WTC11 (cell line): ENCODE measurements around the gene GJB2. TPM values are rescaled to one million over a fixed set of nuclear protein-coding genes. Genes with fewer than 3 reads are reported as not detected.

Source experiments
- ATAC-seq: fragments of 200-7000 bp; cut with Tn5 transposase; 2 replicates; pipeline ENCODE4 v1.10.0; 2021; ENCODE audit warnings: mild to moderate bottlenecking, moderate library complexity
- CTCF ChIA-PET: fragments of 300-600 bp; sonication (Branson Sonifier 250); formaldehyde crosslinking; loops from one replicate; lab custom pipeline; 2021; ENCODE audit warnings: antibody characterized with exemption; lab: Charles Lee
- POLR2A ChIA-PET: fragments of 350-600 bp; sonication (Branson Sonifier 250); formaldehyde crosslinking; loops from one replicate; lab custom pipeline; 2021; ENCODE audit warnings: antibody characterized with exemption; lab: Charles Lee
- DNase-seq: peaks from one replicate; pipeline ENCODE4 v3.0.0; 2021; ENCODE audit warnings: low spot score
- H3K27ac Mint-ChIP-seq: 2 replicates; pipeline ENCODE4 v1.8.0; 2021; ENCODE audit warnings: mixed read lengths
- H3K27me3 Mint-ChIP-seq: 2 replicates; pipeline ENCODE4 v1.8.0; 2021; ENCODE audit warnings: low read depth, mild to moderate bottlenecking, moderate library complexity, mixed read lengths
- H3K36me3 Mint-ChIP-seq: 2 replicates; pipeline ENCODE4 v1.8.0; 2021; ENCODE audit warnings: mixed read lengths
- H3K4me1 Mint-ChIP-seq: 2 replicates; pipeline ENCODE4 v1.8.0; 2022; ENCODE audit warnings: mixed read lengths
- H3K4me3 Mint-ChIP-seq: 2 replicates; pipeline ENCODE4 v1.8.0; 2021; ENCODE audit warnings: mild to moderate bottlenecking, moderate library complexity, mixed read lengths
- H3K9me3 Mint-ChIP-seq: 2 replicates; pipeline ENCODE4 v1.8.0; 2021; ENCODE audit warnings: mixed read lengths
- CREB1 ChIP-seq: sonication (generic); formaldehyde crosslinking; IDR thresholded peaks from 2 replicates; pipeline ENCODE4 v1.8.0; 2023; ENCODE audit warnings: mild to moderate bottlenecking, missing genetic modification reagents
- CTCF ChIP-seq: fragments of 200-600 bp; IDR thresholded peaks from 2 replicates; pipeline ENCODE4 v1.8.0; 2022; ENCODE audit warnings: antibody characterized with exemption
- FOXJ3 ChIP-seq: sonication (generic); formaldehyde crosslinking; IDR thresholded peaks from 2 replicates; pipeline ENCODE4 v1.9.0; 2021; ENCODE audit warnings: missing genetic modification reagents, mild to moderate bottlenecking, borderline replicate concordance
- FOXP4 ChIP-seq: sonication (generic); formaldehyde crosslinking; IDR thresholded peaks from 2 replicates; pipeline ENCODE4 v1.8.0; 2022; ENCODE audit warnings: mild to moderate bottlenecking, missing genetic modification reagents
- MAX ChIP-seq: sonication (generic); formaldehyde crosslinking; IDR thresholded peaks from 2 replicates; pipeline ENCODE4 v1.8.0; 2022; ENCODE audit warnings: mild to moderate bottlenecking, missing genetic modification reagents
- MLX ChIP-seq: sonication (generic); formaldehyde crosslinking; IDR thresholded peaks from 2 replicates; pipeline ENCODE4 v1.8.1; 2023; ENCODE audit warnings: mild to moderate bottlenecking, missing genetic modification reagents, moderate library complexity
- MXD4 ChIP-seq: fragments of 250-450 bp; sonication (Bioruptor Pico); IDR thresholded peaks from 2 replicates; pipeline ENCODE4 v1.8.0; 2021; ENCODE audit warnings: mild to moderate bottlenecking, moderate library complexity, borderline replicate concordance
- OVOL2 ChIP-seq: fragments of 250-450 bp; sonication (Bioruptor Pico); IDR thresholded peaks from 2 replicates; pipeline ENCODE4 v1.9.0; 2021; ENCODE audit warnings: mild to moderate bottlenecking, borderline replicate concordance
- PRDM15 ChIP-seq: sonication (generic); formaldehyde crosslinking; IDR thresholded peaks from 2 replicates; pipeline ENCODE4 v1.8.0; 2022; ENCODE audit warnings: missing genetic modification reagents
- SMAD4 ChIP-seq: sonication (generic); formaldehyde crosslinking; IDR thresholded peaks from 2 replicates; pipeline ENCODE4 v1.8.0; 2022; ENCODE audit warnings: mild to moderate bottlenecking, missing genetic modification reagents
- SOX15 ChIP-seq: fragments of 250-450 bp; sonication (Bioruptor Pico); IDR thresholded peaks from 2 replicates; pipeline ENCODE4 v1.9.0; 2021; ENCODE audit warnings: mild to moderate bottlenecking
- SP1 ChIP-seq: sonication (generic); formaldehyde crosslinking; conservative IDR thresholded peaks from 2 replicates; pipeline ENCODE4 v1.8.1; 2022; ENCODE audit warnings: missing genetic modification reagents
- TCF7 ChIP-seq: sonication (generic); formaldehyde crosslinking; IDR thresholded peaks from 2 replicates; pipeline ENCODE4 v1.8.0; 2022; ENCODE audit warnings: mild to moderate bottlenecking, low read depth, missing genetic modification reagents, moderate library complexity
- TP53 ChIP-seq: sonication (generic); formaldehyde crosslinking; IDR thresholded peaks from 2 replicates; pipeline ENCODE4 v1.8.1; 2023; ENCODE audit warnings: mild to moderate bottlenecking, missing genetic modification reagents
- ZNF219 ChIP-seq: sonication (generic); formaldehyde crosslinking; IDR thresholded peaks from 2 replicates; pipeline ENCODE4 v1.8.0; 2023; ENCODE audit warnings: missing genetic modification reagents, mild to moderate bottlenecking, borderline replicate concordance
- ZNF396 ChIP-seq: fragments of 250-450 bp; sonication (Bioruptor Pico); IDR thresholded peaks from 2 replicates; pipeline ENCODE4 v1.8.0; 2021; ENCODE audit warnings: mild to moderate bottlenecking, moderate library complexity, borderline replicate concordance
- ZNF423 ChIP-seq: fragments of 250-450 bp; sonication (Bioruptor Pico); IDR thresholded peaks from 2 replicates; pipeline ENCODE4 v2.1.2; 2022; ENCODE audit warnings: mild to moderate bottlenecking, moderate library complexity
- ZNF671 ChIP-seq: fragments of 250-450 bp; sonication (Bioruptor Pico); IDR thresholded peaks from 2 replicates; pipeline ENCODE4 v1.8.0; 2021; ENCODE audit warnings: mild to moderate bottlenecking
- total RNA-seq: library from RNA; stranded (reverse); gene quantifications from 3 replicates; pipeline ENCODE4 v1.2.3, GENCODE V29; 2021

GJB2 gene
- total RNA-seq, 1 experiment from 2014 or later = 0.11 TPM

GRCh38 chr13:20161951-20162300, 30.8 kb downstream of the GJB2 start:
- ATAC-seq (no peak), DNase-seq (no peak)
- H3K4me3 Mint-ChIP-seq = peak overlapping the region; percentile 76
- TF ChIP-seq CTCF (no peak), FOXJ3 (no peak)
- no peak overlapping the region for H3K27ac Mint-ChIP-seq
- peaks cover 14% of the 10 kb centered on the region for H3K4me1 Mint-ChIP-seq
- no peaks in the 10 kb centered on the region for H3K9me3 Mint-ChIP-seq
- ChIA-PET POLR2A (no interaction called here), CTCF (interaction anchor here (1.0 to 3.9 kb wide), 3 partner anchors 34 to 177 kb away, joined by 3 to 32 read pairs (median 3); no protein-coding TSS in a partner anchor)
- no peaks in the 10 kb centered on the region for H3K36me3 Mint-ChIP-seq
- H3K27me3 Mint-ChIP-seq = peaks cover 66% of the 10 kb centered on the region

GRCh38 chr13:20161275-20161950, 31.3 kb downstream of the GJB2 start:
- ATAC-seq = no peak; the same call in 1 of the 2 replicates
- Mint-ChIP-seq H3K4me3 (peak overlapping the region; percentile 76), H3K27me3 (peaks cover 68% of the 10 kb centered on the region), H3K27ac (no peak overlapping the region), H3K36me3 (no peaks in the 10 kb centered on the region), H3K9me3 (no peaks in the 10 kb centered on the region)
- DNase-seq = no peak
- POLR2A ChIA-PET = interaction anchor here (0.9 kb wide), 1 partner anchor 64 kb away, joined by 3 read pairs; no protein-coding TSS in a partner anchor
- CTCF ChIA-PET = interaction anchor here (1.0 to 3.9 kb wide), 4 partner anchors 33 to 177 kb away, joined by 3 to 32 read pairs (median 4); no protein-coding TSS in a partner anchor
- TF ChIP-seq MXD4 = no peak
- no peak for TF ChIP-seq ZNF423
- no peak for TF ChIP-seq SMAD4 (CRISPR knock-in tag)
- TF ChIP-seq OVOL2 = no peak
- TF ChIP-seq ZNF219 (CRISPR knock-in tag) = 0 out of 2 replicates have a peak, but pooled peaks have one; percentile 52
- TF ChIP-seq, all 79 proteins: peak for 1
- H3K4me1 Mint-ChIP-seq = peaks cover 16% of the 10 kb centered on the region

- H3K4me3 Mint-ChIP-seq = peak within 1 kb of the TSS; percentile 84
- DNase-seq = peak; percentile 71
- ATAC-seq = peak; percentile 78
- H3K4me1 Mint-ChIP-seq = peaks cover 16% of the 10 kb centered on the region
- POLR2A ChIA-PET = interaction anchor here (0.9 kb wide), 1 partner anchor 63 kb away, joined by 3 read pairs; no protein-coding TSS in a partner anchor
- no peaks in the 10 kb centered on the region for H3K36me3 Mint-ChIP-seq
- CTCF ChIA-PET = interaction anchor here (0.6 to 3.9 kb wide), 9 partner anchors 19 to 262 kb away, joined by 3 to 32 read pairs (median 3); no protein-coding TSS in a partner anchor
- no peaks in the 10 kb centered on the region for H3K9me3 Mint-ChIP-seq
- no peak within 1 kb of the TSS for H3K27ac Mint-ChIP-seq
- H3K27me3 Mint-ChIP-seq = peaks cover 68% of the 10 kb centered on the region
- TF ChIP-seq MLX (CRISPR knock-in tag) (no peak), ZNF396 (no peak), CREB1 (CRISPR knock-in tag) (no peak), PRDM15 (no peak), ZNF219 (CRISPR knock-in tag) (no peak), TCF7 (CRISPR knock-in tag) (peak; percentile 65; the same call in 1 of the 2 replicates), SP1 (0 out of 2 replicates have a peak, but pooled peaks have one; percentile 55), SMAD4 (CRISPR knock-in tag) (no peak), SOX15 (CRISPR knock-in tag) (no peak), CTCF (no peak), MAX (CRISPR knock-in tag) (no peak), FOXP4 (CRISPR knock-in tag) (0 out of 2 replicates have a peak, but pooled peaks have one; percentile 21), ZNF671 (CRISPR knock-in tag) (no peak), TP53 (CRISPR knock-in tag) (no peak)
These were observed 32.1 kb downstream of the GJB2 start, which contains the start of gene GJA3 for GRCh38 chr13:20160306-20161274. TSS of gene GJA3 (minus strand) at chr13:20161052. CDS start at chr13:20143288, 17,764 bp downstream.
